ENCODE data around the gene ARAP2.

- TF ChIP-seq, protein P1, sequence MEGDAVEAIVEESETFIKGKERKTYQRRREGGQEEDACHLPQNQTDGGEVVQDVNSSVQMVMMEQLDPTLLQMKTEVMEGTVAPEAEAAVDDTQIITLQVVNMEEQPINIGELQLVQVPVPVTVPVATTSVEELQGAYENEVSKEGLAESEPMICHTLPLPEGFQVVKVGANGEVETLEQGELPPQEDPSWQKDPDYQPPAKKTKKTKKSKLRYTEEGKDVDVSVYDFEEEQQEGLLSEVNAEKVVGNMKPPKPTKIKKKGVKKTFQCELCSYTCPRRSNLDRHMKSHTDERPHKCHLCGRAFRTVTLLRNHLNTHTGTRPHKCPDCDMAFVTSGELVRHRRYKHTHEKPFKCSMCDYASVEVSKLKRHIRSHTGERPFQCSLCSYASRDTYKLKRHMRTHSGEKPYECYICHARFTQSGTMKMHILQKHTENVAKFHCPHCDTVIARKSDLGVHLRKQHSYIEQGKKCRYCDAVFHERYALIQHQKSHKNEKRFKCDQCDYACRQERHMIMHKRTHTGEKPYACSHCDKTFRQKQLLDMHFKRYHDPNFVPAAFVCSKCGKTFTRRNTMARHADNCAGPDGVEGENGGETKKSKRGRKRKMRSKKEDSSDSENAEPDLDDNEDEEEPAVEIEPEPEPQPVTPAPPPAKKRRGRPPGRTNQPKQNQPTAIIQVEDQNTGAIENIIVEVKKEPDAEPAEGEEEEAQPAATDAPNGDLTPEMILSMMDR (conservative IDR thresholded peaks at IDR 0.05 in 1 of 2, IDR thresholded peaks at IDR 0.05 in 1 of 2; ENCODE audit: extremely low read depth in 1 of 2, insufficient read depth in 1 of 2, low read depth in 1 of 2, low read length in 2 of 2), result no peak
- no peak for TF ChIP-seq EZH2 (IDR thresholded peaks at IDR 0.05; ENCODE audit: borderline replicate concordance, low read length)
Measured at GRCh38 chr4:36091997-36092396, 152.3 kb downstream of the ARAP2 start.

Data from mammary epithelial cell (primary cell).